Naive thymus-derived CD4-positive, alpha-beta T cell (primary cell): ENCODE measurements around the gene GTF3C1. TPM values are rescaled to one million over a fixed set of nuclear protein-coding genes. Genes with fewer than 3 reads are reported as not detected.

Source experiments
- ATAC-seq: fragments of 150-1000 bp; cut with Tn5 transposase; 2 replicates; pipeline ENCODE4 v1.10.0; 2021; ENCODE audit warnings: mild to moderate bottlenecking, moderate library complexity
- CTCF ChIA-PET: fragments of 350-600 bp; sonication (Branson Sonifier 250); formaldehyde crosslinking; loops from one replicate; lab custom pipeline; 2021; ENCODE audit warnings: antibody characterized with exemption; lab: Charles Lee
- POLR2A ChIA-PET: fragments of 350-600 bp; sonication (Branson Sonifier 250); formaldehyde crosslinking; loops from one replicate; lab custom pipeline; 2021; ENCODE audit warnings: antibody characterized with exemption, inconsistent platforms; lab: Charles Lee
- DNase-seq, 9 donors: peaks; one replicate each; pipeline versions ENCODE4 v3.0.0 to v3.0.0-alpha.2; 2020 to 2022; ENCODE audit warnings: mixed read lengths in 1 of 9
- H3K27ac ChIP-seq: one replicate; pipeline ENCODE4 v1.7.0; 2013; ENCODE audit warnings: mild to moderate bottlenecking, low read depth, low read length, moderate library complexity
- H3K27me3 ChIP-seq, 2 donors: one replicate each; pipeline ENCODE4 v1.7.0; 2013; ENCODE audit warnings: low read length in 2 of 2, mild to moderate bottlenecking in 2 of 2, moderate library complexity in 2 of 2; ENCODE audit not compliant: control insufficient read depth in 2 of 2, insufficient read depth in 2 of 2
- H3K36me3 ChIP-seq, 3 experiments: 1 replicate in 2 of 3; 2 replicates in 1 of 3; pipeline ENCODE4 v1.7.0; 2013; ENCODE audit warnings: low read length in 3 of 3, mild to moderate bottlenecking in 3 of 3, moderate library complexity in 1 of 3; ENCODE audit not compliant: insufficient read depth in 3 of 3, control insufficient read depth in 2 of 3
- H3K4me1 ChIP-seq, 2 donors: one replicate each; pipeline ENCODE4 v1.7.0; 2013; ENCODE audit warnings: low read length in 2 of 2, mild to moderate bottlenecking in 2 of 2, moderate library complexity in 1 of 2; ENCODE audit not compliant: control insufficient read depth in 2 of 2, insufficient read depth in 2 of 2
- H3K4me3 ChIP-seq: 2 replicates; pipeline ENCODE4 v1.7.0; 2013; ENCODE audit warnings: mild to moderate bottlenecking, low read length
- H3K9me3 ChIP-seq, 3 experiments: 1 replicate in 2 of 3; 2 replicates in 1 of 3; pipeline ENCODE4 v1.7.0; 2013; ENCODE audit warnings: low read length in 3 of 3; ENCODE audit not compliant: control insufficient read depth in 2 of 3
- H3K27ac Mint-ChIP-seq, 9 donors: one replicate each; pipeline ENCODE4 v1.8.0; 2020 to 2022; ENCODE audit warnings: mixed read lengths in 9 of 9, mild to moderate bottlenecking in 8 of 9, moderate library complexity in 5 of 9, inconsistent platforms in 2 of 9
- H3K27me3 Mint-ChIP-seq, 5 donors: one replicate each; pipeline ENCODE4 v1.8.0; 2021 to 2022; ENCODE audit warnings: mixed read lengths in 5 of 5, mild to moderate bottlenecking in 1 of 5
- H3K36me3 Mint-ChIP-seq, 5 donors: one replicate each; pipeline ENCODE4 v1.8.0; 2020 to 2022; ENCODE audit warnings: mixed read lengths in 5 of 5, mild to moderate bottlenecking in 3 of 5, inconsistent platforms in 1 of 5
- H3K4me1 Mint-ChIP-seq, 7 donors: one replicate each; pipeline ENCODE4 v1.8.0; 2020 to 2022; ENCODE audit warnings: mixed read lengths in 7 of 7, mild to moderate bottlenecking in 3 of 7, inconsistent platforms in 1 of 7
- H3K4me3 Mint-ChIP-seq, 10 donors: one replicate each; pipeline ENCODE4 v1.8.0; 2020 to 2022; ENCODE audit warnings: mild to moderate bottlenecking in 10 of 10, mixed read lengths in 10 of 10, moderate library complexity in 6 of 10, inconsistent platforms in 2 of 10
- H3K9me3 Mint-ChIP-seq, 11 donors: one replicate each; pipeline ENCODE4 v1.8.0; 2020 to 2022; ENCODE audit warnings: mixed read lengths in 11 of 11, mild to moderate bottlenecking in 4 of 11, inconsistent platforms in 1 of 11, moderate library complexity in 1 of 11
- intact Hi-C, 2 donors: fragments of 100-400 bp; cut with micrococcal nuclease; formaldehyde crosslinking; loops; one replicate each; pipeline ENCODE4 v1.15.1; 2023
- polyA plus RNA-seq, 2 donors: library from polyadenylated mRNA; unstranded; fragments of 300-500 nt; fragmentation: Illumina TruSeq; gene quantifications; one replicate each; pipeline ENCODE4 v1.2.3, GENCODE V29; 2021
- total RNA-seq, 6 experiments: library from RNA in 5 of 6; stranded (reverse) in 5 of 6; gene quantifications; 1 replicate in 5 of 6; 2 replicates in 1 of 6; pipeline ENCODE4 v1.2.3 and lab custom pipeline; 2021 to 2026

GTF3C1 gene
- total and polyA plus RNA-seq, 7 experiments from 2014 or later: 19.0 to 60.0 (median 52.5) TPM

DNA sequence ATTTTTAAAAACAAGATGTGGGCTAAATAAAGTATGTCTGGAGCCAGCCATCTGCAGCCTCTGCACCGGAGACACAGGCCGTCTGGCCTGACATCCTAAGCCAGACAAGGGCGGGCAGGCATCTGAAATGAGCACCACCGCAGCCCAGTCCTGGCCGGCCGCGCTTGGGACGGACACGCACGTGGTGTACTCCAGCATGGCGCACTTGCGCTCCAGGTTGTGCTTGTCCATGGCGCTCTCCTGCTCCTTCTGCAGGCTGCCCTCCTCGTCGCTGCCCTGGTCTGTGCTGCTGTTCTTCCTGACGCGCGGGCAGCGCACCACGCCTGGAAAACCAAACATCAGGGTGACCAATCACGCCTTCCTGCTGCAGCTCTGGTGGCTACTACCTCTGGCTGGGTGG is 60.3 kb downstream of the GTF3C1 start:
- Mint-ChIP-seq H3K27ac (no peak overlapping the region), H3K27me3 (no peaks in the 10 kb centered on the region), H3K36me3 (peaks cover 17 to 69% (median 46%) of the 10 kb centered on the region in 5 donors), H3K4me1 (peaks cover 0 to 7% (median 0%) of the 10 kb centered on the region in 7 donors), H3K9me3 (peaks cover 0 to 2% (median 0%) of the 10 kb centered on the region in 11 donors), H3K4me3 (no peak overlapping the region)
- DNase-seq (no peak), ATAC-seq (no peak)
- no peaks in the 10 kb centered on the region for H3K4me1 ChIP-seq
- CTCF ChIA-PET: no interaction called here
- peaks cover 1 to 99% (median 10%) of the 10 kb centered on the region in 3 experiments for H3K36me3 ChIP-seq
- POLR2A ChIA-PET: no interaction called here
- intact Hi-C loops: no loop called here
- no peaks in the 10 kb centered on the region for H3K9me3 ChIP-seq
- H3K27ac ChIP-seq: no peak overlapping the region
- no peak overlapping the region for H3K4me3 ChIP-seq
- no peaks in the 10 kb centered on the region for H3K27me3 ChIP-seq

- Mint-ChIP-seq H3K36me3 (peaks cover 31 to 67% (median 43%) of the 10 kb centered on the region in 5 donors), H3K27me3 (no peaks in the 10 kb centered on the region), H3K4me3 (no peak overlapping the region), H3K27ac (no peak overlapping the region), H3K9me3 (peaks cover 0 to 2% (median 0%) of the 10 kb centered on the region in 11 donors), H3K4me1 (peaks cover 0 to 5% (median 0%) of the 10 kb centered on the region in 7 donors)
- Histone ChIP-seq H3K27me3 (no peaks in the 10 kb centered on the region), H3K27ac (no peak overlapping the region), H3K9me3 (no peaks in the 10 kb centered on the region), H3K4me1 (no peaks in the 10 kb centered on the region), H3K36me3 (peaks cover 8 to 100% (median 16%) of the 10 kb centered on the region in 3 experiments), H3K4me3 (no peak overlapping the region)
- ChIA-PET CTCF (no interaction called here), POLR2A (no interaction called here)
- intact Hi-C loops: no loop called here
- DNase-seq: no peak
- ATAC-seq: no peak
Observed at GRCh38 chr16:27486760-27487159, 63.0 kb downstream of the GTF3C1 start.

DNA sequence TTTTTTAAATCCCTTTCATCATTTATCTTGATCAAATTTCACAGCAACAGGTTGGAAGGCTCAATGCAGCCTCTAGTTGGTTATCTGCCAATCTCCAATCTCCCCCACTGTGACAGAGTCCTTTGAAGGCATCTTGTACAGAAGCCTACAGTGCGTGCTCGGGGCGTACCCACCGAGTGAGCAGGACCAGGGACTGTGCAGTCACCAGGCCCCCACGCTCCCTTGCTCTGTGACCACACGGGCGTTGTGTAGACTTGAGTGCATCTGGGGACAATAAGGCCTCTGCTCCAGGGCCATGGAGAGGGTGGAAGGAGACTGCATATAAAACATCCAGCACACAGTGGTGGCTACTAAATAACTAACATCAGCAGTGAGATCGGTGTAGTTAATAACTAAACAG is 63.4 kb downstream of the GTF3C1 start:
- no peak for ATAC-seq
- CTCF ChIA-PET: no interaction called here

DNA sequence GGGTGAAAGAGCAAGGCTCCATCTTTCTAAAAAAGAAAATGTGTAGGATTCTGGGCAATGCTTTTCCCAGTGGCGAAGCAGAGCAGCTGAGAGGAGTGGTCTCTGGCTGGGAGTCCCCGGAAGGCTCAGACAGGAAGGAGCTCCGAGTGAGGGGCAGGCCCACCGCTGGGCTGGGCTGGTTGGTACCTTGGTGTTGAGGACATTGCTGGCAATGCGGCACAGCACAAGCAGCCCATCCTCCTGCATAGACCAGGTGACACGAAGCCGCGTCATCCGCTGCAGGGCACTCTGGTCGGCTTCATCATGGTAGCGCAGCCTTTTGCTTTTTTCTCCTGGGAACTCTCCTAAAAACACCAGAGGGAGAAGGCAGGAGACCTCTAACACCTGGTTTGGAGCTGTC is 63.9 kb downstream of the GTF3C1 start:
- intact Hi-C loops: no loop called here
- Histone ChIP-seq H3K9me3 (no peaks in the 10 kb centered on the region), H3K4me1 (no peaks in the 10 kb centered on the region), H3K36me3 (peaks cover 8 to 100% (median 11%) of the 10 kb centered on the region in 3 experiments), H3K27ac (no peak overlapping the region), H3K27me3 (no peaks in the 10 kb centered on the region), H3K4me3 (no peak overlapping the region)
- POLR2A ChIA-PET: no interaction called here
- H3K4me1 Mint-ChIP-seq: peaks cover 0 to 5% (median 0%) of the 10 kb centered on the region in 7 donors
- H3K36me3 Mint-ChIP-seq: peaks cover 34 to 67% (median 45%) of the 10 kb centered on the region in 5 donors
- H3K4me3 Mint-ChIP-seq: no peak overlapping the region
- ATAC-seq (no peak), DNase-seq (no peak)
- CTCF ChIA-PET: no interaction called here
- H3K27ac Mint-ChIP-seq: no peak overlapping the region
- no peaks in the 10 kb centered on the region for H3K27me3 Mint-ChIP-seq
- H3K9me3 Mint-ChIP-seq: no peaks in the 10 kb centered on the region

More for the DNA sequence above, 63.4 kb downstream of the GTF3C1 start:
- intact Hi-C loops: no loop called here
- H3K9me3 ChIP-seq: no peaks in the 10 kb centered on the region
- Mint-ChIP-seq H3K27ac (peak overlapping the region in 1 of 9 donors; percentile 3), H3K36me3 (peaks cover 32 to 67% (median 44%) of the 10 kb centered on the region in 5 donors), H3K27me3 (no peaks in the 10 kb centered on the region), H3K9me3 (no peaks in the 10 kb centered on the region), H3K4me1 (peaks cover 0 to 5% (median 0%) of the 10 kb centered on the region in 7 donors), H3K4me3 (no peak overlapping the region)
- no peak overlapping the region for H3K4me3 ChIP-seq
- H3K27ac ChIP-seq: no peak overlapping the region
- H3K4me1 ChIP-seq: no peaks in the 10 kb centered on the region
- no peaks in the 10 kb centered on the region for H3K27me3 ChIP-seq
- DNase-seq: no peak
- peaks cover 8 to 100% (median 16%) of the 10 kb centered on the region in 3 experiments for H3K36me3 ChIP-seq
- POLR2A ChIA-PET: no interaction called here

GRCh38 chr16:27485126-27485525 is 64.6 kb downstream of the GTF3C1 start:
- Mint-ChIP-seq H3K4me3 (no peak overlapping the region), H3K27ac (peak overlapping the region in 2 of 9 donors; percentile 22 to 49), H3K4me1 (peaks cover 0 to 5% (median 0%) of the 10 kb centered on the region in 7 donors), H3K36me3 (peaks cover 37 to 72% (median 45%) of the 10 kb centered on the region in 5 donors), H3K27me3 (no peaks in the 10 kb centered on the region), H3K9me3 (no peaks in the 10 kb centered on the region)
- H3K4me1 ChIP-seq: no peaks in the 10 kb centered on the region
- no peaks in the 10 kb centered on the region for H3K9me3 ChIP-seq
- DNase-seq (no peak), ATAC-seq (no peak)
- ChIA-PET CTCF (no interaction called here), POLR2A (no interaction called here)
- no peak overlapping the region for H3K27ac ChIP-seq
- peaks cover 7 to 100% (median 8%) of the 10 kb centered on the region in 3 experiments for H3K36me3 ChIP-seq
- no peak overlapping the region for H3K4me3 ChIP-seq
- no peaks in the 10 kb centered on the region for H3K27me3 ChIP-seq
- intact Hi-C loops: no loop called here

- no peak for DNase-seq
- Histone ChIP-seq H3K4me3 (no peak overlapping the region), H3K27ac (no peak overlapping the region), H3K27me3 (no peaks in the 10 kb centered on the region), H3K4me1 (no peaks in the 10 kb centered on the region), H3K9me3 (no peaks in the 10 kb centered on the region), H3K36me3 (peaks cover 7 to 89% (median 8%) of the 10 kb centered on the region in 3 experiments)
- H3K4me3 Mint-ChIP-seq: no peak overlapping the region
- no peaks in the 10 kb centered on the region for H3K9me3 Mint-ChIP-seq
- no peak for ATAC-seq
- ChIA-PET POLR2A (no interaction called here), CTCF (no interaction called here)
- H3K27ac Mint-ChIP-seq: no peak overlapping the region
- no peaks in the 10 kb centered on the region for H3K4me1 Mint-ChIP-seq
- H3K36me3 Mint-ChIP-seq: peaks cover 37 to 65% (median 44%) of the 10 kb centered on the region in 5 donors
- no peaks in the 10 kb centered on the region for H3K27me3 Mint-ChIP-seq
- intact Hi-C loops: no loop called here
Observed at GRCh38 chr16:27483624-27484023, 66.1 kb downstream of the GTF3C1 start.

- H3K4me1 ChIP-seq: no peaks in the 10 kb centered on the region
- ATAC-seq (no peak), DNase-seq (no peak)
- no peaks in the 10 kb centered on the region for H3K9me3 Mint-ChIP-seq
- intact Hi-C loops: no loop called here
- H3K36me3 Mint-ChIP-seq: peaks cover 37 to 65% (median 42%) of the 10 kb centered on the region in 5 donors
- H3K36me3 ChIP-seq: peaks cover 7 to 89% (median 13%) of the 10 kb centered on the region in 3 experiments
- H3K4me3 ChIP-seq: no peak overlapping the region
- CTCF ChIA-PET: no interaction called here
- H3K4me3 Mint-ChIP-seq: no peak overlapping the region
- H3K27ac Mint-ChIP-seq: no peak overlapping the region
- H3K9me3 ChIP-seq: no peaks in the 10 kb centered on the region
- no peak overlapping the region for H3K27ac ChIP-seq
- POLR2A ChIA-PET: no interaction called here
- no peaks in the 10 kb centered on the region for H3K4me1 Mint-ChIP-seq
- no peaks in the 10 kb centered on the region for H3K27me3 ChIP-seq
- no peaks in the 10 kb centered on the region for H3K27me3 Mint-ChIP-seq
Observed at GRCh38 chr16:27483088-27483437, 66.7 kb downstream of the GTF3C1 start.
